Activated effector memory CD4-positive, alpha-beta T cell treated with Interleukin-2 at 50 U/mL for 16 hours (primary cell): Measurements from ENCODE around the gene AIDA.
"Not testable (repeated sequence)": the region's sequence is repeated elsewhere in the genome, so short reads cannot be mapped to it uniquely, and the experiment has no call there.

Experiments
- DNase-seq: peaks from one replicate; pipeline ENCODE4 v3.0.0-alpha.2; 2020

The AIDA gene, protein sequence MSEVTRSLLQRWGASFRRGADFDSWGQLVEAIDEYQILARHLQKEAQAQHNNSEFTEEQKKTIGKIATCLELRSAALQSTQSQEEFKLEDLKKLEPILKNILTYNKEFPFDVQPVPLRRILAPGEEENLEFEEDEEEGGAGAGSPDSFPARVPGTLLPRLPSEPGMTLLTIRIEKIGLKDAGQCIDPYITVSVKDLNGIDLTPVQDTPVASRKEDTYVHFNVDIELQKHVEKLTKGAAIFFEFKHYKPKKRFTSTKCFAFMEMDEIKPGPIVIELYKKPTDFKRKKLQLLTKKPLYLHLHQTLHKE

GRCh38 chr1:222712253-222713090 lies at the start of gene AIDA, which contains the start of gene BROX:
AIDA (minus strand) TSS chr1:222712491; CDS start chr1:222712317, 174 bp downstream.
BROX (plus strand) TSS chr1:222712564; CDS start chr1:222715700, 3,136 bp downstream.
- DNase-seq: peak; percentile 93

GRCh38 chr1:222761083-222761482 lies 48.8 kb upstream of the AIDA start:
- no peak for DNase-seq

- DNase-seq: no peak
These were observed 47.3 kb upstream of the AIDA start for GRCh38 chr1:222759451-222760035.

DNA sequence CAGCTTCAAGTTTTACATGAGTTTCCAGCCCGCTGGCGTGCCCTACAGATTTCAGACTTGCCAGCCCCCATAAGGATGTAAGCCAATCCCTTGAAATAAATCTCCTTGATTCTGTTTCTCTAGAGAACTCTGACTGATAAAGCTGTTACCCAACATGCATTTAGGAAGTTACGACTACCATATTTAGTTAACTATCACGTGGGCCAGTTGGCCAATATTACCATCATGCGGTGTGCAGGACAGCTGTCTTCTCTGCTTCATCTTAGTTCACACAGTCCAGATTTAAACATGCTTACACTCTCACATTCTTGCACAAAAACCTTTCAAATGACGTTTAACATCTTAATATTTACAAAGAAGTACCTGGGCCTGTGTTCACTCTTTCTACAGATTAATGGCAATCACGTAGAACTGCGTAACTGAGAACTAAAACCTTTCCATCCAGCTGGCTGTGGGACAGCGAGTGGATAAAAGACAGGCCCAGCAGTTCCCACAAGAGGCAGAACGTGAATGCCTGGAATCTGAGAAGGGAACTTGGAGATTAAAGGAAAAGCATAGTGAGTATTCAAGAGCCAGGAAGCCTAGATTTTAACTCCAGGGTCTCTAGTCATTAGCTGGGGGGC lies 45.5 kb upstream of the AIDA start:
- DNase-seq: no peak

GRCh38 chr1:222754366-222755139 lies 42.3 kb upstream of the AIDA start:
- DNase-seq: no peak

- DNase-seq: no peak
These were observed 39.0 kb upstream of the AIDA start for GRCh38 chr1:222751255-222751654.

GRCh38 chr1:222750651-222751050 lies 38.4 kb upstream of the AIDA start:
- DNase-seq: no peak

GRCh38 chr1:222749927-222750326 lies 37.6 kb upstream of the AIDA start:
- no peak for DNase-seq

DNA sequence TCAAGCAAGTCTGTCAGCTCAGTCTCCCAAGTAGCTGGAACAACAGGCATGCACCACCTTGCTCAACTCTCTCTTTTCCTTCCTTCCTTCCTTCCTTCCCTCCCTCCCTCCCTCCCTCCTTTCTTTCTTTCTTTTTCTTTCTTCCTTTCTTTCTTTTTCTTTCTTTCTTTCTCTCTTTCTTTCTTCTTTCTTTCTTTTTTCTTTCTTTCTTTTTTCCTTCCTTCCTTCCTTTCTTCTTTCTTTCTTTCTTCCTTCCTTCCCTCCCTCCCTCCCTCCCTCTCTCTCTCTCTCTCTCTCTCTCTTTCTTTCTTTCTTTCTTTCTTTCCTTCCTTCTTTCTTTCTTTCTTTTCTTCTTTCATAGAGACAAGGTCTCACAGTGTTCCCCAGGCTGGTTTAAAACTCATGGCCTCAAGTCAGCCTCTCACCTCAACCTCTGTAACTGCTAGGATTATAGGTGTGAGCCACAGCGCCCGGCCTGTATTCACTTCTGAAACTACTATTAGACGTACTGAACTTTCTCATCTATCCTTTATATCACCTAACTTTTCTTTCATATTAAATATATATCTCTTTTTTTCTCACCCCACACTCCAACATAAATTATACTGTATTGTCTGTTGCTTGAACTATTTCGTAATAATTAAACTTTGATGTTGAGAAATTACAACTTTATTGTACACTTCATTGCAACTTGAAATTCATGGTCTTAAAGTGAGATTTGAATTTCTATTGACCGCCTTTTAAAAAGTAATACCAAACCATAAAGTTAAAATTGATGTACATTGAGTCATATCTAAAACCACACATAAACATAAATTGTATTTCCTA lies 29.6 kb upstream of the AIDA start:
- DNase-seq: not testable (repeated sequence)

DNA sequence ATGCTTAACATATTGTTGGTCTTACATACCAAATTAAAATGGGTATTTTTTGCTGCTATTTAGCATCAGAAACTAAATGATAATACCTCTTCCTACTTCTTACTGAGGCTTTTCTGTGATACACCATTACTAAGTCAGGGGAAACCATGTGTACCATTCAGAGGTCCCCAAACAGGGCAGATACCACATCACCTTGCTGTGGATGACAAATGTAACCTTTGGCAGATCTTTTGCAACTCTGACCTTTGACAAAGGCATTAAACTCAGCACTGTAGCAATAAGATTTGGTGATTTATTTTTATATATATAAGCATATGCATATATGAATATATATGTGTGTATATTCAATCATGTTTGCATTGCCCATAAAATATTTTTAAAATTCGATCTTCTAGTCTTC lies 27.6 kb upstream of the AIDA start:
- DNase-seq: no peak

- DNase-seq: no peak
These were observed 27.2 kb upstream of the AIDA start for GRCh38 chr1:222739465-222739864.

DNA sequence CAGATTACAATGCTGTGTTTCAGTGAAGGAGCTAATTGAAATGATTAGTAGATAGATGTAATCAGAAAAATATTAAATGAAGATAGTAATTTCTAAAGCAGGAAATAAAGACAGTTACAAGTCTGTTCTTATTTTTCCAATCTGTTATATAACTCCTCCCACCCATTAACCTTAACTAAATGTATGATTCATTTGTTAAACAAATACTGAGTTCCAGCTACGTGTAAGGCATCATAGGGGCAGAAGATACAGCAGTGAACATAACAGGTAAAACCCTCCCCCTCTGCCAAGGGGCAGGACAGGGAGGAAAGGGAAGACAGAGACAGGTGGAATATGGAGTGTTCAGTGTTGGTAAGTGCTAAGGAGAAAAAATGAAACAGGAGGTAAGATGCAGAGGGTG lies 24.7 kb upstream of the AIDA start, which contains the start of gene FAM177B:
Gene FAM177B (plus strand): TSS at position 231 of the 400 bp plus-strand sequence. CDS start 9,344 bp downstream, outside the sequence.
- DNase-seq: no peak

- DNase-seq: no peak
These were observed 24.2 kb upstream of the AIDA start for GRCh38 chr1:222736470-222736869.

DNA sequence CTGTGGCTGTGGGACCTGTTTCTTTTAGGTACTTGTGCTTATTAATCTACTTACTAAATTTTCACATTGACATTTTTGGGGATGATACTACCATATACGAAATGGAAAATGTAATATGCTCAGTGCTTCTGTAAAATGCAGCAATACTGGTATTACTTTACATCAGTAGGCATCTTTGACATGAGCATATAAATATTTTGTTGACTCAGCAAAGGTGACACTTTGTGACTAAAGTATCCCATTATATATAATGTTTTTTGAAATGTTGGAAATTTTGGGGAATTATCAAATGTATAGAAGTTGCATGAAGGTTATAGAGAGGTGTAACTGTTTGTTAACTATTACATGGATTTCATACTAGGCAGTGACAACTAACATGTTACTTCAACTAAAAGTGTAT lies 22.4 kb upstream of the AIDA start:
- no peak for DNase-seq

DNA sequence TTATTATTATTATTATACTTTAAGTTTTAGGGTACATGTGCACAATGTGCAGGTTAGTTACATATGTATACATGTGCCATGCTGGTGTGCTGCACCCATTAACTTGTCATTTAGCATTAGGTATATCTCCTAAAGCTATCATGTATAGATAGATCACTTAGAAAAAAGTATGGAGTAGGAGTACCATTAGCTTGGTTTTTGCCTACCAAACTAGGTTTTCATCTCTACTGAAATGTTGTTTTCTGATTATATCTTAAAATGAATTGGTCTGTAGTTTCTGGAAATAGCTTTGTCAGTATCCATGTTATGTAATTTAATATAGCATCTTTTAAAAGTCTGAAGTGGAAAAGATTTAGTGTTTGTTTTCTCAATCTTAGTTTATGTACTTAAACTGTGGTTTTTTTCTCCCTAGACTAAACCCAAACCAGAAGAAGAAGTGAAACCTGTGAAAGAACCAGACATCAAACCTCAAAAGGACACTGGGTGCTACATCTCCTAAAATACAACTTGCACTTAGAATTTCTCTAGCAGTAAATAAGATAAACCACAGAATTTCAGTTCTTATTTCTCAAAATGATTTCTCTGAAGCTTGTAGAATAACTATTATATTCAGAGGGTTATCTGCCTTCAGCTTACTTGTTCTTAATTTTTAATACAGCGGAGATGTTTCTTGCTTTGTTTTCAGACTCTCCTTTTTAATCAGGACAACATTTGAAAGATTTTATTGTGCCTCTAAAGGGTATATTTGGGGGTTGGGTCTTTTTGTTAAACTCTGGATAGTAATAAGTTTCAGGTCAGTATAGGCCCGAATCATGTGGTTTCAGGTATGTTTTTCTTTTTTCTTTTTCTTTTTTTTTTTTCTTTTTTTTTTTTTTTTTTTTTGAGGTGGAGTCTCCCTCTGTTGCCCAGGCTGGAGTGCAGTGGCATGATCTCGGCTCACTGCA lies 20.2 kb upstream of the AIDA start:
- no peak for DNase-seq

GRCh38 chr1:222730866-222731265 lies 18.6 kb upstream of the AIDA start:
- DNase-seq: no peak

GRCh38 chr1:222728746-222729145 lies 16.5 kb upstream of the AIDA start:
- no peak for DNase-seq

DNA sequence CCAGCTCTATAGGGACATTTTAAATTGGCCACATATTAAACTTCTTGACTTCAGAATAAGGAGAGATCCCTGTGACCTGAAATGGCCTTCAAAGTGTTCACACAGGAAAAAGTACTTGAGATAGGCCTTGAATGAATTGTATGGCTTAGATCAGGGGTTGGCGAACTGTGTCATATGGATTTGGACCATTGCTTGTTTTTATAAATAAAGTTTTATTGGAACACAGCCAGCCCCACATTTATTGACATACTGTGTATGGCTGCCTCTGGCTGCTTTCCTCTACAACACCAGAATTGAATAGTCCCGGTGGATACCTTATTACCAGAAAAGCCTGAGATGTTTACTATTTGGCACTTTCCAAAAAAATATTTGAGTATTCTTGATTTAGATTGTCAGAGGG lies 4.1 kb upstream of the AIDA start:
- no peak for DNase-seq

- peak; percentile 90 for DNase-seq
These were observed 1.0 kb upstream of the AIDA start for GRCh38 chr1:222713091-222713961.
